Measurements from ENCODE around the gene HPN. TPM values are rescaled to one million over a fixed set of nuclear protein-coding genes. Genes with fewer than 3 reads are reported as not detected.

HPN gene
- polyA plus RNA-seq, 3 donors, result 0.05 TPM; not detected in 2

DNA sequence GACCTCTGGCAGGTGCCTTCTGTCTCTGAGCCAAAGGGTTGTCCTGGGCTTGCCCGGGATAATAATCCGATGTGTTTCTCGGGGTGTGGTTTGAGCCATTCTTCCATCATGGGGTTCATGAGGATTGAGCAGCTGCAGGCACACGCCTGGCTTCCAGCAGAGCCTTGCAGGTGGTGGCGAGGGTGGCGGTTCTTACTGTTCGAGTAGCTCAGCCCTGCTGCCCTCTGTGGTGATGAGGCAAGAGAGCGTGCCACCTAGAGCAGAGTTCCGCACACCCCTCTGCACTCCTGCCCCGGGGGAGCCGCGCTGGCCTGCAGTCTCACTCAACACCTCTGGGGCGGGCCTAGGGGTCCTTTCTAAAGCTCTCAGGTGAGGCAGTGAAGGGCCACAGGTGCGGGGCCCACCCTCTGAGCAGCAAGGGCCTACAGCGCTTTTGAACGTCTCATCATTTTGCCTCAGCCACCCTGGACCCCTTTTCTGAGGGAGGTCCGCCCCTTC lies 7.5 kb upstream of the HPN start:
- peaks cover 28% of the 10 kb centered on the region for H3K4me1 Mint-ChIP-seq
- H3K36me3 ChIP-seq (replicated peaks in 1 of 2; ENCODE audit: control insufficient read depth in 1 of 2, insufficient read depth in 2 of 2, low read length in 2 of 2), result no peaks in the 10 kb centered on the region

DNA sequence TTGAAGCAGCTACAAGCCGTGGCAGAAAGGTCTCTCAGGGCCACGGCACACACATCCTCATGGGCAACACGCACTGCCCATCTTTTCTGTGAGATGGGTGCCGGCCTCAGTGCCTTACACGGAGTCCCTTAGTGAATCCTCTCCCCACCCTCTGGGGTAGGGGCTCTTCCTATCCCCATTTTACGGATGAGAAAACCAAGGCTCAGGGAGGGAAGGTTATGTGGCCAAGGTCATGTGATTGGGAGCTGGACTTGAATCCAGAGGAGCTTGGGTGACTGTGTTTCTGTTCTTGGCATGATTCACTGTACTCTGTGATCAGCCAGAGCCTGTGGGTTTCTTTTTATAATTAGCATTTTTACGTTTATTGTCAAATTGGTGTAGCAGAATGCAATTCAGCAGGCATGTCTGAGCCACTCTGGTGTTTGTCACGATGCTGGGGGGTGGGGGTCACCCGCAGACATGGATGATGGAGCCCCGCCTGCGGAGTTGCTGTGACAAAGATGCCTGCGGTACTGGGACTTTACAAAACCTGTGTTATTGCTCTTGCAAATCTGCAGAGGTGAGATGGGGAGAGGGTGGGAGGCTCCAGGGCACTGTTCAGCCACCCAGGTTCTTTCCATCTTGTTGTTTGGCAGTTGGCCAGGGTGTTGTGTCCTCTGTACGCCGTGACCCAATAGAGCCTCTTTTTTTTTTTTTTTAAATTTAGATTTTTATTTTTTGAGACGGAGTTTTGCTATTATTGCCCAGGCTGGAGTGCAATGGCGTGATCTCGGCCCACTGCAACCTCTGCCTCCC lies 6.7 kb upstream of the HPN start:
- H3K79me2 ChIP-seq (ENCODE audit: insufficient read depth, low read length), result no peaks in the 10 kb centered on the region
- no peak overlapping the region for H3K27ac Mint-ChIP-seq
- H3K4me3 ChIP-seq (replicated peaks in 1 of 3; ENCODE audit: low read depth in 2 of 3, low read length in 3 of 3), result no peak overlapping the region
- no peak overlapping the region for H3K9ac ChIP-seq (ENCODE audit: insufficient read depth, low read length, poor library complexity, severe bottlenecking)
- no peaks in the 10 kb centered on the region for H3K9me3 ChIP-seq (replicated peaks in 1 of 2; ENCODE audit: control insufficient read depth in 1 of 2, insufficient read depth in 1 of 2, low read length in 2 of 2)
- peaks cover 28% of the 10 kb centered on the region for H3K4me1 Mint-ChIP-seq
- H3K27ac ChIP-seq (ENCODE audit: low read depth in 1 of 2, low read length in 2 of 2), result no peak overlapping the region
- TF ChIP-seq CTCF (IDR thresholded peaks at IDR 0.05), result no peak
- H2AFZ ChIP-seq (ENCODE audit: insufficient read depth, low read depth, low read length, poor library complexity, severe bottlenecking), result no peak overlapping the region
- H3K9me3 Mint-ChIP-seq, result peaks cover 0 to 8% (median 4%) of the 10 kb centered on the region in 7 donors
- no peak overlapping the region for H3K4me3 Mint-ChIP-seq
- intact Hi-C loops (cut with micrococcal nuclease), result no loop called here
- H4K20me1 ChIP-seq (ENCODE audit: insufficient read depth, low read length), result no peaks in the 10 kb centered on the region
- H3K4me2 ChIP-seq (replicated peaks; ENCODE audit: extremely low read depth, low read length, poor library complexity, severe bottlenecking), result no peak overlapping the region
- peaks cover 31 to 56% (median 48%) of the 10 kb centered on the region in 3 donors for H3K27me3 Mint-ChIP-seq (ENCODE audit: low read depth in 3 of 3)
- no peak for DNase-seq
- 98% methylated on average over 7 of the region's 17 CpGs for WGBS (ENCODE audit: insufficient coverage)
- peaks cover 12 to 40% of the 10 kb centered on the region in 2 donors for H3K27me3 ChIP-seq (ENCODE audit: control insufficient read depth in 2 of 2, insufficient read depth in 2 of 2, low read length in 2 of 2)
- H3K36me3 ChIP-seq (replicated peaks in 1 of 2; ENCODE audit: control insufficient read depth in 1 of 2, insufficient read depth in 2 of 2, low read length in 2 of 2), result no peaks in the 10 kb centered on the region
- H3K4me1 ChIP-seq (ENCODE audit: control insufficient read depth in 1 of 2, insufficient read depth in 2 of 2, low read length in 2 of 2), result peaks cover 23 to 34% of the 10 kb centered on the region in 2 donors
- H3K36me3 Mint-ChIP-seq, result peaks cover 0 to 6% of the 10 kb centered on the region in 2 donors

More for the DNA sequence above, 7.5 kb upstream of the HPN start:
- peaks cover 18 to 29% of the 10 kb centered on the region in 2 donors for H3K4me1 ChIP-seq (ENCODE audit: control insufficient read depth in 1 of 2, insufficient read depth in 2 of 2, low read length in 2 of 2)
- no peak for DNase-seq
- H3K27me3 ChIP-seq (ENCODE audit: control insufficient read depth in 2 of 2, insufficient read depth in 2 of 2, low read length in 2 of 2), result peaks cover 14 to 40% of the 10 kb centered on the region in 2 donors
- H3K4me3 Mint-ChIP-seq, result no peak overlapping the region
- no peak overlapping the region for H3K4me2 ChIP-seq (replicated peaks; ENCODE audit: extremely low read depth, low read length, poor library complexity, severe bottlenecking)
- H3K9me3 ChIP-seq (replicated peaks in 1 of 2; ENCODE audit: control insufficient read depth in 1 of 2, insufficient read depth in 1 of 2, low read length in 2 of 2), result no peaks in the 10 kb centered on the region
- H3K79me2 ChIP-seq (ENCODE audit: insufficient read depth, low read length), result no peaks in the 10 kb centered on the region
- H3K36me3 Mint-ChIP-seq, result peaks cover 0 to 6% of the 10 kb centered on the region in 2 donors
- no peak overlapping the region for H3K27ac ChIP-seq (ENCODE audit: low read depth in 1 of 2, low read length in 2 of 2)
- no peak overlapping the region for H2AFZ ChIP-seq (ENCODE audit: insufficient read depth, low read depth, low read length, poor library complexity, severe bottlenecking)
- no peak overlapping the region for H3K9ac ChIP-seq (ENCODE audit: insufficient read depth, low read length, poor library complexity, severe bottlenecking)
- peaks cover 0 to 8% (median 4%) of the 10 kb centered on the region in 7 donors for H3K9me3 Mint-ChIP-seq
- no peaks in the 10 kb centered on the region for H4K20me1 ChIP-seq (ENCODE audit: insufficient read depth, low read length)
- H3K27ac Mint-ChIP-seq, result no peak overlapping the region
- H3K4me3 ChIP-seq (replicated peaks in 1 of 3; ENCODE audit: low read depth in 2 of 3, low read length in 3 of 3), result no peak overlapping the region
- WGBS (ENCODE audit: insufficient coverage), result 95% methylated on average over 17 of the region's 17 CpGs
- H3K27me3 Mint-ChIP-seq (ENCODE audit: low read depth in 3 of 3), result peaks cover 35 to 55% (median 51%) of the 10 kb centered on the region in 3 donors
- no peak for TF ChIP-seq CTCF (IDR thresholded peaks at IDR 0.05)
- intact Hi-C loops (cut with micrococcal nuclease), result no loop called here
